ENCODE data around the gene GPS2.
A peak's percentile ranks its signal among the peaks of the same experiment; 100 is the strongest.

GPS2 gene
- 2.2 to 20.8 (median 3.7) reads per million in 9 experiments for total RNA-seq

GRCh38 chr17:7314719-7315569 lies at the start of gene GPS2:
GPS2 (minus strand) TSS chr17:7315360; CDS start chr17:7315052, 308 bp downstream.
- peaks cover 62% of the 10 kb centered on the region for H3K36me3 Mint-ChIP-seq (ENCODE audit: insufficient read depth)
- DNase-seq (peak; percentile 93 to 95 (median 93)), ATAC-seq (replicated peaks) (peak; percentile 91)
- H3K4me3 Mint-ChIP-seq: peak within 1 kb of the TSS; percentile 90 to 93
- H3K9me3 Mint-ChIP-seq: no peaks in the 10 kb centered on the region
- peaks cover 44 to 51% of the 10 kb centered on the region in 2 donors for H3K4me1 Mint-ChIP-seq (ENCODE audit: low read depth in 2 of 2)
- H3K27me3 Mint-ChIP-seq: no peaks in the 10 kb centered on the region
- H3K27ac Mint-ChIP-seq: peak within 1 kb of the TSS; percentile 96

- Mint-ChIP-seq H3K27me3 (peaks cover 10 to 19% of the 10 kb centered on the region in 2 donors), H3K4me1 (ENCODE audit: low read depth in 2 of 2) (no peaks in the 10 kb centered on the region), H3K27ac (no peak overlapping the region), H3K36me3 (ENCODE audit: insufficient read depth) (no peaks in the 10 kb centered on the region), H3K4me3 (no peak overlapping the region), H3K9me3 (no peaks in the 10 kb centered on the region)
- DNase-seq: no peak
- no peak for ATAC-seq (replicated peaks)
These were observed 48.2 kb upstream of the GPS2 start for GRCh38 chr17:7363311-7363710.

- ATAC-seq (replicated peaks): no peak
- no peak overlapping the region for H3K27ac Mint-ChIP-seq
- DNase-seq: no peak
- no peak overlapping the region for H3K4me3 Mint-ChIP-seq
- peaks cover 2% of the 10 kb centered on the region for H3K36me3 Mint-ChIP-seq (ENCODE audit: insufficient read depth)
- no peaks in the 10 kb centered on the region for H3K9me3 Mint-ChIP-seq
- H3K27me3 Mint-ChIP-seq: peaks cover 10 to 19% of the 10 kb centered on the region in 2 donors
- no peaks in the 10 kb centered on the region for H3K4me1 Mint-ChIP-seq (ENCODE audit: low read depth in 2 of 2)
These were observed 46.7 kb upstream of the GPS2 start for GRCh38 chr17:7361906-7362305.

- Mint-ChIP-seq H3K9me3 (no peaks in the 10 kb centered on the region), H3K36me3 (ENCODE audit: insufficient read depth) (peaks cover 6% of the 10 kb centered on the region), H3K4me1 (ENCODE audit: low read depth in 2 of 2) (peaks cover 26 to 29% of the 10 kb centered on the region in 2 donors), H3K4me3 (no peak overlapping the region), H3K27ac (no peak overlapping the region), H3K27me3 (peaks cover 10 to 12% of the 10 kb centered on the region in 2 donors)
- no peak for DNase-seq
- ATAC-seq (replicated peaks): no peak
These were observed 42.2 kb upstream of the GPS2 start for GRCh38 chr17:7357381-7357780.

- Mint-ChIP-seq H3K36me3 (ENCODE audit: insufficient read depth) (peaks cover 8% of the 10 kb centered on the region), H3K27me3 (peaks cover 5 to 6% of the 10 kb centered on the region in 2 donors), H3K4me3 (no peak overlapping the region), H3K27ac (no peak overlapping the region), H3K4me1 (ENCODE audit: low read depth in 2 of 2) (peaks cover 27 to 32% of the 10 kb centered on the region in 2 donors), H3K9me3 (no peaks in the 10 kb centered on the region)
- ATAC-seq (replicated peaks) (no peak), DNase-seq (no peak)
These were observed 41.6 kb upstream of the GPS2 start for GRCh38 chr17:7356756-7357155.

GRCh38 chr17:7356072-7356549 lies 41.0 kb upstream of the GPS2 start:
- Mint-ChIP-seq H3K9me3 (no peaks in the 10 kb centered on the region), H3K4me1 (ENCODE audit: low read depth in 2 of 2) (peaks cover 30 to 32% of the 10 kb centered on the region in 2 donors), H3K4me3 (no peak overlapping the region), H3K36me3 (ENCODE audit: insufficient read depth) (peaks cover 12% of the 10 kb centered on the region), H3K27ac (peak overlapping the region in 1 of 2 donors; percentile 57), H3K27me3 (no peaks in the 10 kb centered on the region)
- DNase-seq (peak; percentile 79 to 82 (median 81)), ATAC-seq (replicated peaks) (peak; percentile 49)

GRCh38 chr17:7355573-7355972 lies 40.4 kb upstream of the GPS2 start:
- Mint-ChIP-seq H3K27me3 (no peaks in the 10 kb centered on the region), H3K27ac (peak overlapping the region in 1 of 2 donors; percentile 57), H3K4me3 (no peak overlapping the region)

GRCh38 chr17:7355053-7355452 lies 39.9 kb upstream of the GPS2 start, which contains the start of gene TMEM95:
TMEM95 (plus strand) TSS chr17:7355156; CDS start chr17:7355205, 49 bp downstream.
- ATAC-seq (replicated peaks): no peak
- Mint-ChIP-seq H3K27ac (peak within 1 kb of the TSS; percentile 63 to 91), H3K4me3 (peak within 1 kb of the TSS in 1 of 2 donors; percentile 92), H3K9me3 (no peaks in the 10 kb centered on the region), H3K36me3 (ENCODE audit: insufficient read depth) (peaks cover 23% of the 10 kb centered on the region), H3K27me3 (no peaks in the 10 kb centered on the region), H3K4me1 (ENCODE audit: low read depth in 2 of 2) (peaks cover 32 to 34% of the 10 kb centered on the region in 2 donors)
- DNase-seq: no peak

More at GRCh38 chr17:7355573-7355972, 40.4 kb upstream of the GPS2 start:
- DNase-seq (no peak), ATAC-seq (replicated peaks) (no peak)
- Mint-ChIP-seq H3K9me3 (no peaks in the 10 kb centered on the region), H3K4me1 (ENCODE audit: low read depth in 2 of 2) (peaks cover 31 to 32% of the 10 kb centered on the region in 2 donors), H3K36me3 (ENCODE audit: insufficient read depth) (peaks cover 17% of the 10 kb centered on the region)

- DNase-seq (no peak), ATAC-seq (replicated peaks) (no peak)
- no peak overlapping the region for H3K4me3 Mint-ChIP-seq
- H3K4me1 Mint-ChIP-seq (ENCODE audit: low read depth in 2 of 2): peaks cover 38% of the 10 kb centered on the region in 2 donors
- peak overlapping the region; percentile 63 to 91 for H3K27ac Mint-ChIP-seq
- peaks cover 29% of the 10 kb centered on the region for H3K36me3 Mint-ChIP-seq (ENCODE audit: insufficient read depth)
- no peaks in the 10 kb centered on the region for H3K27me3 Mint-ChIP-seq
- H3K9me3 Mint-ChIP-seq: no peaks in the 10 kb centered on the region
These were observed 39.2 kb upstream of the GPS2 start for GRCh38 chr17:7354262-7354843.

GRCh38 chr17:7352910-7353635 lies 37.9 kb upstream of the GPS2 start:
- H3K4me3 Mint-ChIP-seq: peak overlapping the region; percentile 84 to 92
- H3K36me3 Mint-ChIP-seq (ENCODE audit: insufficient read depth): peaks cover 29% of the 10 kb centered on the region
- DNase-seq (no peak), ATAC-seq (replicated peaks) (no peak)
- H3K4me1 Mint-ChIP-seq (ENCODE audit: low read depth in 2 of 2): peaks cover 45 to 46% of the 10 kb centered on the region in 2 donors
- H3K27ac Mint-ChIP-seq: peak overlapping the region; percentile 88 to 91
- no peaks in the 10 kb centered on the region for H3K9me3 Mint-ChIP-seq
- H3K27me3 Mint-ChIP-seq: no peaks in the 10 kb centered on the region

- H3K4me3 Mint-ChIP-seq: peak overlapping the region; percentile 84 to 92
- no peaks in the 10 kb centered on the region for H3K27me3 Mint-ChIP-seq
- DNase-seq (no peak), ATAC-seq (replicated peaks) (no peak)
- H3K9me3 Mint-ChIP-seq: no peaks in the 10 kb centered on the region
- peaks cover 31% of the 10 kb centered on the region for H3K36me3 Mint-ChIP-seq (ENCODE audit: insufficient read depth)
- peaks cover 46% of the 10 kb centered on the region in 2 donors for H3K4me1 Mint-ChIP-seq (ENCODE audit: low read depth in 2 of 2)
- peak overlapping the region; percentile 88 to 91 for H3K27ac Mint-ChIP-seq
These were observed 37.3 kb upstream of the GPS2 start for GRCh38 chr17:7352503-7352889.

GRCh38 chr17:7351665-7352502 lies 36.7 kb upstream of the GPS2 start, which contains the start of gene KCTD11:
KCTD11 (plus strand) TSS chr17:7352162.
- peaks cover 46 to 48% of the 10 kb centered on the region in 2 donors for H3K4me1 Mint-ChIP-seq (ENCODE audit: low read depth in 2 of 2)
- H3K27ac Mint-ChIP-seq: peak within 1 kb of the TSS; percentile 90 to 91
- H3K4me3 Mint-ChIP-seq: peak within 1 kb of the TSS; percentile 84 to 92
- ATAC-seq (replicated peaks) (peak; percentile 66), DNase-seq (peak; percentile 72 to 75 (median 73))
- no peaks in the 10 kb centered on the region for H3K27me3 Mint-ChIP-seq
- H3K9me3 Mint-ChIP-seq: no peaks in the 10 kb centered on the region
- H3K36me3 Mint-ChIP-seq (ENCODE audit: insufficient read depth): peaks cover 36% of the 10 kb centered on the region
